Karpas-422 (cell line): Measurements from ENCODE around the gene CKLF. TPM values are rescaled to one million over a fixed set of nuclear protein-coding genes. Genes with fewer than 3 reads are reported as not detected.
"Not testable (repeated sequence)": the region's sequence is repeated elsewhere in the genome, so short reads cannot be mapped to it uniquely, and the experiment has no call there.

Source experiments
- DNase-seq: peaks from one replicate; pipeline ENCODE4 v3.0.0-alpha.2; 2015
- H2AFZ ChIP-seq: fragments of 200-600 bp; sonication (generic); 2 replicates; pipeline ENCODE4 v1.6.1; 2014; ENCODE audit warnings: antibody characterized with exemption, low read length, mixed read lengths
- H3K27ac ChIP-seq: fragments of 200-600 bp; sonication (generic); 2 replicates; pipeline ENCODE4 v1.5.1; 2014; ENCODE audit warnings: mild to moderate bottlenecking, low read length, moderate library complexity
- H3K27me3 ChIP-seq: fragments of 200-600 bp; sonication (generic); 2 replicates; pipeline ENCODE4 v1.6.1; 2014; ENCODE audit warnings: low read length, mixed read lengths
- H3K36me3 ChIP-seq: fragments of 200-600 bp; sonication (generic); 2 replicates; pipeline ENCODE4 v1.6.1; 2014; ENCODE audit warnings: low read length, mixed read lengths; ENCODE audit not compliant: insufficient read depth
- H3K4me1 ChIP-seq: fragments of 200-600 bp; sonication (generic); 2 replicates; pipeline ENCODE4 v1.6.1; 2014; ENCODE audit warnings: mild to moderate bottlenecking, low read length, mixed read lengths
- H3K4me2 ChIP-seq: fragments of 200-600 bp; sonication (generic); 2 replicates; pipeline ENCODE4 v1.6.1; 2014; ENCODE audit warnings: low read length, low read depth, mild to moderate bottlenecking; ENCODE audit not compliant: poor library complexity, severe bottlenecking
- H3K4me3 ChIP-seq: fragments of 200-600 bp; sonication (generic); 2 replicates; pipeline ENCODE4 v1.5.1; 2014; ENCODE audit warnings: mild to moderate bottlenecking, antibody characterized with exemption, low read length, mixed read lengths
- H3K79me2 ChIP-seq: fragments of 200-600 bp; sonication (generic); 2 replicates; pipeline ENCODE4 v1.6.1; 2014; ENCODE audit warnings: mild to moderate bottlenecking, low read length, mixed read lengths
- H3K9ac ChIP-seq: fragments of 200-600 bp; sonication (generic); 2 replicates; pipeline ENCODE4 v1.6.0; 2014; ENCODE audit warnings: low read length
- H3K9me2 ChIP-seq: fragments of 200-600 bp; sonication (generic), shearing (Covaris generic); replicated peaks from 2 replicates; pipeline ENCODE4 v1.6.0; 2014; ENCODE audit warnings: mild to moderate bottlenecking, low read length, moderate library complexity; ENCODE audit not compliant: insufficient read depth
- H3K9me3 ChIP-seq: fragments of 300-700, 200-600 bp; sonication (generic); 2 replicates; pipeline ENCODE4 v1.6.1; 2014; ENCODE audit warnings: low read length, mixed read lengths
- H4K20me1 ChIP-seq: fragments of 200-600 bp; sonication (generic); 2 replicates; pipeline ENCODE4 v1.6.1; 2014; ENCODE audit warnings: mild to moderate bottlenecking, antibody characterized with exemption, low read length, low read depth; ENCODE audit not compliant: insufficient read depth
- total RNA-seq: library from RNA; depleted of rRNA; stranded (reverse); fragments of >200 nt; shearing (Covaris generic); gene quantifications from 2 replicates; pipeline ENCODE4 v1.2.3, GENCODE V29; 2014; ENCODE audit warnings: low replicate concordance

Gene CKLF
- total RNA-seq, 1 experiment from 2014 or later = 61.3 TPM

- H3K9ac ChIP-seq = no peak overlapping the region
Observed at GRCh38 chr16:66510711-66511601, 41.4 kb upstream of the CKLF start.

GRCh38 chr16:66511602-66512271 is 40.6 kb upstream of the CKLF start:
- no peak overlapping the region for H3K9ac ChIP-seq

More at GRCh38 chr16:66510711-66511601, 41.4 kb upstream of the CKLF start:
- no peaks in the 10 kb centered on the region for H3K36me3 ChIP-seq
- no peaks in the 10 kb centered on the region for H3K79me2 ChIP-seq
- H3K27me3 ChIP-seq = no peaks in the 10 kb centered on the region
- H3K9me2 ChIP-seq = no peaks in the 10 kb centered on the region
- DNase-seq = no peak
- no peak overlapping the region for H3K27ac ChIP-seq
- H3K4me3 ChIP-seq = no peak overlapping the region
- H4K20me1 ChIP-seq = no peaks in the 10 kb centered on the region
- H3K4me1 ChIP-seq = no peaks in the 10 kb centered on the region
- H2AFZ ChIP-seq = no peak overlapping the region
- no peak overlapping the region for H3K4me2 ChIP-seq
- H3K9me3 ChIP-seq = no peaks in the 10 kb centered on the region

DNA sequence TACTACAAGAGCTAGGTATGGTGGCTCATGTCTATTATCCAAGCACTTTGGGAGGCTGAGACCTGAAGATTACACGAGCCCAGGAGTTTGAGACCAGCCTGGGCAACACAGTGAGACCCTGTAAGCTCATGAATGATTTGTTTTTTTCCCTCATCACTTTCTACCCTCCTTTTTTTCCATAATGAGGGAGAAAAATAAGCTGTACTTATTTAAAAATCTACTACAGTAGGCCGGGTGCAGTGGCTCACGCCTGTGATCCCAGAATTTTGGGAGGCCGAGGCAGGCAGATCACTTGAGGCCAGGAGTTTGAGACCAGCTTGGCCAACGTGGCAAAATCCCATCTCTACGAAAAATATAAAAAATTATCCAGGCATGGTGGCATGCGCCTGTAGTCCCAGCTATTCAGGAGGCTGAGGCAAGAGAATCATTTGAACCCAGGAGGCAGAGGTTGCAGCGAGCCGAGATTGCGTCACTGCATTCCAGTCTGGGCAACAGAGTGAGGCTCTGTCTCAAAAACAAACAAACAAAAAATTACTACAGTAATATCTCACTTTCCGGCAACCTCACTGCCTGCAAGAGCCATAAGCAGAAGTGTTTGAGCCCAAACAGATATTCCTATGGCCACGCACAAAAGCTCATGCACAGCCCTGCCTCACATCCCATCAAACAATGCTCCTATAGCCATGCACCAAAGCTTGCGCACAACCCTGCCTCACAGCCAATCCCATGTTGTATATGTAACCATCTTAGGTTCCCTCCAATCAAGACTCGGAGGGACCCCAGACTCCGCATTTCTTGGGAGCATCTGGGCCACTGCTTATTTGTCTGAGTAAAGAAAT is 39.9 kb upstream of the CKLF start:
- Histone ChIP-seq H3K9me3 (no peaks in the 10 kb centered on the region), H3K4me1 (peaks cover 14% of the 10 kb centered on the region), H4K20me1 (no peaks in the 10 kb centered on the region), H3K79me2 (no peaks in the 10 kb centered on the region), H3K9ac (no peak overlapping the region), H3K36me3 (no peaks in the 10 kb centered on the region), H3K27me3 (no peaks in the 10 kb centered on the region), H3K4me2 (no peak overlapping the region), H3K9me2 (no peaks in the 10 kb centered on the region), H3K4me3 (no peak overlapping the region), H2AFZ (no peak overlapping the region), H3K27ac (no peak overlapping the region)
- DNase-seq = no peak

More at GRCh38 chr16:66511602-66512271, 40.6 kb upstream of the CKLF start:
- Histone ChIP-seq H3K27me3 (no peaks in the 10 kb centered on the region), H3K79me2 (no peaks in the 10 kb centered on the region), H3K4me3 (no peak overlapping the region), H3K27ac (no peak overlapping the region), H3K9me3 (no peaks in the 10 kb centered on the region), H3K4me1 (peaks cover 7% of the 10 kb centered on the region), H3K4me2 (no peak overlapping the region), H4K20me1 (no peaks in the 10 kb centered on the region), H3K9me2 (no peaks in the 10 kb centered on the region), H3K36me3 (no peaks in the 10 kb centered on the region), H2AFZ (no peak overlapping the region)
- DNase-seq = no peak

DNA sequence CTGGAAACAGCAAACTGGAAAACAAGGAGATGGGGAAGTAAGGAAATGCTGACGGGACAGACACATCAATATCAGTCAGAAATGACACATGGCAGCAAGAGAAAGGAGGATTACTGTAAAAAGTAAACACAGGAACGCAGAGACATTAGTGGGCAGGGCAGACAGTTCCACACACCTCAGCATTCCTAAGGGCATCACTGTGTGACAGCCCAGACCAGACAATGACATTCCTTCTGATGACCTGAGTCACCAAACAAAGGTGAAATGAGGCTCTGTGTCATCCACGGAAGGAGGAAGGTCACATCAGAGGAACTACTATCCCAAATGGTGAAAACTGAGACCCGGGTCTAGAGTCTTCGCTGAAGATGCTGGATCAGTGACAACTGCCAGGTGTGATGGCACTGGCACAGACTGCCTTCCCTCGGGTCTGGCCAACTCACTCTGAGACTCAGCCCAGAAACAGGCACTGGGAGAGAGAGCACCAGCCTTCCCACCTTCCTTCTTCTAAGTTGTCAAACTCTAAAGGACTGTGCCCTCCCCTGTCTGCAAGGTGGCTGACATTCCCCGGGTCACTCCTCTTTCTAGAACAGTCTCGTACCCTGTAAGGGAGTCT is 39.2 kb upstream of the CKLF start:
- Histone ChIP-seq H3K4me2 (no peak overlapping the region), H2AFZ (no peak overlapping the region), H4K20me1 (no peaks in the 10 kb centered on the region), H3K9ac (no peak overlapping the region), H3K4me1 (peaks cover 17% of the 10 kb centered on the region), H3K9me3 (no peaks in the 10 kb centered on the region), H3K36me3 (no peaks in the 10 kb centered on the region), H3K4me3 (no peak overlapping the region), H3K9me2 (no peaks in the 10 kb centered on the region), H3K79me2 (no peaks in the 10 kb centered on the region), H3K27ac (no peak overlapping the region), H3K27me3 (no peaks in the 10 kb centered on the region)
- DNase-seq = no peak

GRCh38 chr16:66514391-66514790 is 38.0 kb upstream of the CKLF start:
- H3K79me2 ChIP-seq, DNase-seq, H3K27me3 ChIP-seq, H3K9me3 ChIP-seq, H3K4me2 ChIP-seq, H3K9ac ChIP-seq, H3K4me3 ChIP-seq, H4K20me1 ChIP-seq, H3K36me3 ChIP-seq, H3K9me2 ChIP-seq, H2AFZ ChIP-seq, H3K27ac ChIP-seq: not testable (repeated sequence)
- H3K4me1 ChIP-seq = peaks cover 17% of the 10 kb centered on the region

GRCh38 chr16:66514980-66515595 is 37.3 kb upstream of the CKLF start:
- not testable (repeated sequence) for H3K9me3 ChIP-seq, H3K4me3 ChIP-seq, H3K79me2 ChIP-seq, H2AFZ ChIP-seq, H3K9ac ChIP-seq, H3K36me3 ChIP-seq, H3K27ac ChIP-seq, H3K4me2 ChIP-seq, DNase-seq, H4K20me1 ChIP-seq, H3K27me3 ChIP-seq, H3K9me2 ChIP-seq
- peaks cover 17% of the 10 kb centered on the region for H3K4me1 ChIP-seq

DNA sequence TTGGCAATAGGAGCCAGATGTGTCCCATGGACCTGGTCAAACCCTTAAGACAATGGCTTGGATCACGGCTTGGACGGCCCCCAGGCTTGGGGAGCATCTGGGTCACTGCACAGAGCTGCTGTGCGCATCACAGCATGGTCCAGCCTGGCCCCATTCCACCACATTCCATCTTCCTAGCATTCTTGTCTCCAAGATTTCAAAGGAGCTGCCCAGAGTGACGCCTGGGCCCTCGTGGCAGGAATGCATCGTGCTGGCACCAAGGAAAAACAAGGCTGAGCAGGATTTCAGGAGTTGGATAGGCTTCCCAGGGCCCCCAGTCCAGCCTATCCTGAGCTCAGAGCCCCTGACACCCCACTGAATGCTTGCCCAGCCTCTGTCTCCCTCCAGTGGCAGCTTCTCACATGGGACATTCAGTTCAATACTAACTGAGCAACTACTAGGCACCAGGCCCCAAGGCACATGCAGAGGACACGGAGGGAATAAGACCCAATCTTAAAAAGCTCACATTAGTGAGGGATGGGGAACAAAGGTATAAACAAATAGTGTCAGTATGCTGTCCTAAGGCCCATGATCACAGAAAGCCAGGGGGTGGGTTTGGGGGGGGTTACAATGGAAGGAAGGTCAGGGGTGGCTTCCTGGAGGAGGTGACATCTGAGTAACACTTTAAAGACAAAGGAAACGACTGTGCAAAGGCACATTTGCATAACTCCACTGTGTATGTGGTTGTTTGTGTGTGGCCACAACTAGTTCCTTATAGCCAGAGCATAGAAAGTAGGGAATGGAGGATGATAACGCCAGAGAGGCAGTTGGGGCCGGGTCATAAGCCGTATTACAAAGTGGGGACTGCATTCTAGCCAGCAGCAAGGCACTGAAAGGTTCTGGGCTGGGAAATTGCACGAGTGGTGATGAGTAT is 36.5 kb upstream of the CKLF start:
- peak overlapping the region; percentile 37 for H3K9ac ChIP-seq
- peak; percentile 68 for DNase-seq
- H3K4me2 ChIP-seq = peak overlapping the region; percentile 57
- peaks cover 20% of the 10 kb centered on the region for H3K4me1 ChIP-seq
- no peaks in the 10 kb centered on the region for H3K9me2 ChIP-seq
- no peak overlapping the region for H3K4me3 ChIP-seq
- no peaks in the 10 kb centered on the region for H3K79me2 ChIP-seq
- no peaks in the 10 kb centered on the region for H3K36me3 ChIP-seq
- H4K20me1 ChIP-seq = no peaks in the 10 kb centered on the region
- H3K27ac ChIP-seq = no peak overlapping the region
- H2AFZ ChIP-seq = peak overlapping the region; percentile 96
- no peaks in the 10 kb centered on the region for H3K27me3 ChIP-seq
- H3K9me3 ChIP-seq = no peaks in the 10 kb centered on the region
